GM19328 (cell line): ENCODE data around the gene PCSK7.
A peak's percentile ranks its signal among the peaks of the same experiment; 100 is the strongest.
"Not testable (repeated sequence)": the region's sequence is repeated elsewhere in the genome, so short reads cannot be mapped to it uniquely, and the experiment has no call there.

ENCODE experiments used
- ATAC-seq: cut with Tn5 transposase; IDR thresholded peaks from one replicate; pipeline ENCODE4 v1.9.1; 2021; ENCODE audit warnings: mild to moderate bottlenecking, moderate library complexity; ENCODE audit not compliant: unreplicated experiment

The PCSK7 gene

DNA sequence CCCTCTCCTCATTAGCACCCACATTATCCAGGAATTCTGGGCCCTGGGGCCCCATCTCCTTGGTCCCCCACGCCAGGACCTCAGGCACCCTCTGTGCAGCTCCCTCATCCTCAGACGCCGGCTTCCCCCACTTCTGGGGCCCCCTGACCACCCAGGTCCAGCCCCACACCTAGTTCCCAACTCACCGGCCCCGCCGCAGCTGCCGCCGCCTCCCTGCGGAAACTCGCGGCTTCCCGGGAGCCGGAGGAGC is at the start of gene PCSK7:
Gene PCSK7 (minus strand): TSS at position 232 of the 250 bp plus-strand sequence. CDS start 2,229 bp downstream, outside the sequence.
- no peak for ATAC-seq

GRCh38 chr11:117281159-117281558 is 49.3 kb upstream of the PCSK7 start:
- no peak for ATAC-seq

DNA sequence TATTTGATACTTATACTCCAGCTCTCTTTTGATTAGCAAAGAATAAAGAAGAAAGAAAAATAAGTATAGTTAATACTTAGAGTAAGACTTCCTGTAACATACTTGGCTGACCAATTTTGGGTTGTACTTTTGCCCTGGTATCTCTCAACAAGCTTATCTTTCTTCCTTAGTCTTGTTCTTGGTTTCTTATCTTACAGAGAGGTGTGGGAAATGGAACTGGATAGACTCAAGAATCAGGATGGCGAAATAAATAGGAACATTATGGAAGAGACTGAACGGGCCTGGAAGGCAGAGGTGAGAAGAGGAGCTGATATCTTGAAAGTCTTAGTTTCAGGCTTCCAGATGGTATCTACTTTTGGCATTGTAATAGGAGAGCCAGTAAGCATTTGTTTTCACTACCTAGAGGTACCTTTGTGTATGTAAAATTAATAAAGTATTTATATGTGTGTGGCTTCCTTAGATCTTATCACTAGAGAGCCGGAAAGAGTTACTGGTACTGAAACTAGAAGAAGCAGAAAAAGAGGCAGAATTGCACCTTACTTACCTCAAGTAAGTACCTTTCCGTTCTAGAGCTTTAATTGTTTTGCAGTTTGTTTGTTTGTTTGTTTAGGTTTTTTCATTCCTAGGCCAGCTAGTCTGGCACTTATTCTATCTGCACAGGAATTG is 48.0 kb upstream of the PCSK7 start:
- no peak for ATAC-seq

- no peak for ATAC-seq
These were observed 46.5 kb upstream of the PCSK7 start for GRCh38 chr11:117278347-117278746.

- no peak for ATAC-seq
These were observed 41.8 kb upstream of the PCSK7 start for GRCh38 chr11:117273550-117274289.

- not testable (repeated sequence) for ATAC-seq
These were observed 40.3 kb upstream of the PCSK7 start for GRCh38 chr11:117272175-117272574.

DNA sequence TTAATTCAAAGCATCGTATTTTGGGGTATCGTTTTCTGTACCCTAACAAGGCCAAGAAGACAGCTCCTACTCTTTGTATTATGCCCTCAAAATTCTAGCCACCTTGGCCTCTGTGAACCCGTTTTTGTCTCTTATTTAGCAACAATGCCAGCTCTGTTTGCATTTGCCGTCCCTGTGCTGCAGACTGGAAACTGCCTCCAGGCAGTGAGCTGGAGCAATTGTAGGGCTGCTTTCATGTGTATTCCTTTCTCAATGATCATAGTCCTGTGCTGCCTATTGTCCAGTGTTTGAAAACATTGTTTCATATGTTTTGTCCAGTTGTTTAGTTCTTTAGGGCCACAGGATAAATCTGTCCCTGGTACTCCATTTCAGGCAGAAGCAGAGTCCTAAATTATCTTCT is 39.3 kb upstream of the PCSK7 start:
- ATAC-seq = no peak

DNA sequence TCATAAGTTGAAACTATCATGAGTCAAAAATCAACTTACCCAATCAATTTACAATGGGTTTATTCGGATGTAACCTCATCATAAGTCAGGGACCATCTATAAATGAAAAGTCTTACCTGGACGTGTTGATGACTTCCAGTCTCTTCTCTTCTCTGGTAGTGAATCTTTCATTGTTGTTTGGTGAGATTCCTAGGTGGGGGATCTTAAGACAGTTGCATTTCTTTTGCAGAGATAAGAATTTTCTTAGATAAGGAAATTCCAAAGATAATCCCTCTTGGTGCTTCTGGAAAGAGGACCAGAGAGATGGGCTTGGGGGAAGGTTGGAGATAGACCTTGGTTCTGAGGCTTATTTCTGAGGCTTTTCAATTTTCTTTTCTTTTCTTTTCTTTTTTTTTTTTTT is 38.0 kb upstream of the PCSK7 start:
- no peak for ATAC-seq

- no peak for ATAC-seq
These were observed 33.9 kb upstream of the PCSK7 start for GRCh38 chr11:117265745-117266144.

DNA sequence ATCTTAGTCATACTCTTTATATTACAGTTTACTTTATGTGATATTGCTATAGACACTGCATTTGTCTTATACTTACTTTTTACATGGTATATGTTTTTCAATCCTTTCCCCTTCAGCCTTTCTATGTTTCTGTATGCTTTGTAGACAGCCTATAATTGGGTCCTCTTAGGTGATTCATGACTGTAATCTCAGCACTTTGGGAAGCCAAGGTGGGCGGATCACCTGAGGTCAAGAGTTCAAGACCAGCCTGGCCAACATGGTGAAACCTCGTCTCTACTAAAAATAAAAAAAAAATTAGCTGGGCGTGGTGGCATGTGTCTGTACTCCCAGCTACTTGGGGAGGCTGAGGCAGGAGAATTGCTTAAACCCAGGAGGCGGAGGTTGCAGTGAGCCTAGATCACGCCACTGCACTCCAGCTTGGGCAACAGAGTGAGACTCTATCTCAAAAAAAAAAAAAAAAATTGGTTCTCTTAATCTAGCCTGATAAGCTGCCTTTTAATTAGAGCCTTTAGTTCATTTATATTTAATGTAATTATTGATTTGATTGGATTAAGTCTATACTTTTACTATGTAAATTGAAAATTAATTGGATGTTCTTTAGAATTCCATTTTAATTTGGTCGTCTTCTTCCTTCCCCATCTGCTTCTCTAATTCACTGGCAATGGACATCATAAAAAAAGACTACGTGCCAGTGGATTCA is 32.9 kb upstream of the PCSK7 start:
- ATAC-seq = not testable (repeated sequence)

DNA sequence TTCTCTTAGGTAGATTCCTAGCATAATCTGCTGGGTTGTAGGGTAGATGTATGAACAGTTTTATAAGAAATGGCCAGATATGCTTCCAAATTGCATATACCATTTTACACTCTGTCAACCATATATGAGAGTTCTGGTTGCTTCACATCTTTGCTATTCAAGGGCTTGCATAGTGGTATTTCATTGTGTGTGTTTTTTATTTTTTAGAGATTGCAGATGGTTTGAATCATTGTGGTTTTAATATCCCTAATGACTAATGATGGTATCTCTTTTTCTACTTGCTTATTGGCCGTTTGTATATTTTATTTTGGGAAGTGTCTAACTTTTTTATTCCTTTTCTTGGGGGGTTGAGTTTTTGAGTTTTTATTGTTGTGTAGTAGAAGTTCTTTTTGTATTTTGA is 27.5 kb upstream of the PCSK7 start:
- ATAC-seq = no peak

DNA sequence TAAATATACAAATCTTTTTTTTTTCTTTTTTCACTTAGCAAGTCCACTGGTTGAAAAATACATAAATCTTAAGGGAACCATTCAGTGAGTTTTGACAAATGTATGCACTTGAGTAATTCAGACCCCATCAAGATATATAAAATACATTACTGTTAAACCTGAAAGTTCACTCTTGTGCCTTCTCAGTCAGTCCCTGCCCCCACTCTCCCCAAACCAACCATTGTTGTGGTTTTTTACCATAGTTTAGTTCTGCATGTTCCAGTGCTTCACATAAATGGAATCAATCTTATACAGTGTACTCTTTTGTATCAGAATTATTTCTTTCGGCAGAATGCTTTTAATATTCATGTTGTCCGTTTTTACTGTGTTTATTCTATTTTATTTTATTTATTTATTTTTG is 26.7 kb upstream of the PCSK7 start:
- ATAC-seq = no peak

GRCh38 chr11:117256573-117256972 is 24.7 kb upstream of the PCSK7 start:
- ATAC-seq = no peak

DNA sequence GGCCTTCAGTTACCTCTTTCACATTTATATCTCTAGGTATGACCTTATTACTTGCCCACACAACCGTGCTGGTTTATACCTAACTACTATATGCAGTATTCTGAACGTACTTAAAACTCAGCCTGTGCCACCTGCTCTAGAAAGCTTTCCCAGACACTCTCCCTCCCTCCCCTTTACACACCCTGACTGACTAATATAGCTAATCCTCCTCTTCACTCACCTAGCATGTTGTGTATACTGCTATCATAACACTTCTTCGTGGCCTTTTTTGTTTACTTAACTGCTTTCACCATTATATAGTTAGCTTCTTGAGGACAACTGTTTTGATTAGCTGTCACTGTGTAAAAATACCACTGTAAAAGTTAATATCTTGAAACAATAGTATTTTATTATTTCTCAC is 24.1 kb upstream of the PCSK7 start:
- no peak for ATAC-seq

DNA sequence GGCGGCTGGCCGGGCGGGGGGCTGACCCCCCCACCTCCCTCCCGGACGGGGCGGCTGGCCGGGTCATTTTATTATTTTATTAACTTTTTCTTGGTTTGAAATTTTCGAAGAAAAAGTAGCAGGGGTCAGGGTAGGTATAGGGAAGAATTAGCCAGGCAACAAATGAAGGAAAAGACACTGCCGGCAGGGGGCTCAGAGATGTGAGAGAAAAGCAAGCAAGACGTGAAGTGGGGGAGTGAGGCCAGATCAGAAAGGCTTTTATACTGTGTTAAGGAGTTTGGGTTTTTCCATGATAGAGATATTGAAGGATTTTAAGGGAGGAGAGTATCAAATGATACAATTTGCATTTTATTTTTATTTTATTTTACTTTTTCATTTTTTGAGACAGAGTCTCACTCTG is 19.6 kb upstream of the PCSK7 start:
- no peak for ATAC-seq

DNA sequence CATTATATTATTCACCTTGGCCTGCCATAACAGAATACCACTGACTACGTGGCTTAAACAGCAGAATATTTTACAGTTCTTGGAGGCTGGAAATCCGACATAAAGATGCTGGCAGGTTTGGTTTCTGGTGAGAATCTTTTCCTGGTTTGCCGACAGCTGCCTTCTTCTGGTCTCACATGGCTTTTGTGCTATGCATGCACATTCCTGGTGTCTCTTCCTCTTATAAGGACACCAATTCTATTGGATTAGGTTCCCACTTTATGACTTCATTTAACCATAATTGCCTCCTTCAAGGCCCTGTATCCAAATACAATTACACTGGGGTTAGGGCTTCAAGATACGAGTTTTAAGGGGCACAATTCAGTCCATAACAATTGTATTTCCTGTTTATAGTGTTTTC is 17.7 kb upstream of the PCSK7 start:
- no peak for ATAC-seq

- no peak for ATAC-seq
These were observed 16.5 kb upstream of the PCSK7 start for GRCh38 chr11:117248341-117248740.

- ATAC-seq = no peak
These were observed 7.4 kb upstream of the PCSK7 start for GRCh38 chr11:117239295-117239694.

DNA sequence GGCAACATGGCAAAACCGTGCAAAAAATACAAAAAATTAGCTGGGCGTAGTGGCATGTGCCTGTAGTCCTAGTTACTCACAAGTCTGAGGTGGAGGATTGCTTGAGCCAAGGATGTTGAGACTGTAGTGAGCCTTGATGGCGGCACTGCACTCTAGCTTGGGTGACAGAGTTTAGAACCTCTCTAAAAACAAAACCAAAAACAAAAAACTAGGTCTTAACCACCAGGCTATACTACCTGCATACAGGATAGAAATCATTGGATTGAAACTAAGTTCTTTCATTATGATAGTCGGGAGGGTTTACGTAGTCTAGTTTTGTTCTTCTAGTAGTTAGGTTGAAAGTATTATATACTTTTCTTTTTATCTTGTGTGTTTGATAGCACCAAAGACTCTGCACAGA is 6.3 kb upstream of the PCSK7 start:
- ATAC-seq = no peak

- no peak for ATAC-seq
These were observed 1.1 kb upstream of the PCSK7 start for GRCh38 chr11:117232911-117233409.

- ATAC-seq = peak; percentile 58
These were observed 412 bp upstream of the PCSK7 start, which contains the start of gene RNF214 for GRCh38 chr11:117232092-117232878. TSS of gene RNF214 (plus strand) at chr11:117232671. CDS start at chr11:117234273, 1,602 bp downstream.
